Astrocyte of the spinal cord (primary cell): Measurements from ENCODE around the gene SORCS2.

Experiments
- DNase-seq: peaks from one replicate; pipeline ENCODE4 v3.0.0; 2011; ENCODE audit warnings: low read depth, low spot score
- H3K4me3 ChIP-seq: 2 replicates; pipeline ENCODE4 v1.5.1; 2011; ENCODE audit warnings: low read depth, mild to moderate bottlenecking, low read length, moderate library complexity
- CTCF ChIP-seq: IDR thresholded peaks from 2 replicates; pipeline ENCODE4 v1.5.1; 2012; ENCODE audit warnings: low read depth, mild to moderate bottlenecking, low read length, inconsistent platforms
- in situ Hi-C: cut with HindIII; loops from 2 replicates; pipeline ENCODE4 v1.10.0; 2017; ENCODE audit warnings: low sequenced_read_pairs

Gene SORCS2

GRCh38 chr4:7759635-7760034 is 567.3 kb downstream of the SORCS2 start:
- no peak overlapping the region for H3K4me3 ChIP-seq
- in situ Hi-C loops: no loop called here
- no peak for TF ChIP-seq CTCF
- no peak for DNase-seq

DNA sequence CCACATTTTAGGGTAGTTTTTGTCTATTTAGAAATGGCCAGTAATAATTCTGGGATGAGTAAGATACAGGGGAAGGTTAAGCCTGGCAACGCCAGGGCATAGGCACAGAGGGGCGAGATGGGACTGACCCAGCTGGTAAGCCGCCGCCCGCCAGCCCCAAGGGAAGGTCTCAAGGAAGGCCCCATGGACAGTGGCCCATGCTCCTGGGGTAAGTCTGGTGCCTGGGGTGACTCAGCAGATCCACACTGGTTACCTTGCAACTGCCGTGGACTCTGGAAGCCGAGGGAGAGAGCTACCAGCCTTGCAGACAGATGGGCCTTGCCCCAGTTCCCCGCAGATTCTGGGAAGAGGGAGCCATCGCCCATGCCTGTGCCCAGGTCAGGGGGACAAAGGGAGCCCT is 567.9 kb downstream of the SORCS2 start:
- in situ Hi-C loops: no loop called here
- no peak for TF ChIP-seq CTCF
- H3K4me3 ChIP-seq: no peak overlapping the region
- DNase-seq: no peak

GRCh38 chr4:7760706-7761105 is 568.4 kb downstream of the SORCS2 start:
- no peak for TF ChIP-seq CTCF
- H3K4me3 ChIP-seq: no peak overlapping the region
- in situ Hi-C loops: no loop called here
- DNase-seq: no peak

- in situ Hi-C loops: no loop called here
- no peak for DNase-seq
- H3K4me3 ChIP-seq: no peak overlapping the region
- no peak for TF ChIP-seq CTCF
These were observed 569.0 kb downstream of the SORCS2 start for GRCh38 chr4:7761312-7761711.

GRCh38 chr4:7761720-7762119 is 569.4 kb downstream of the SORCS2 start:
- DNase-seq: no peak
- peak; percentile 85 for TF ChIP-seq CTCF
- H3K4me3 ChIP-seq: no peak overlapping the region
- in situ Hi-C loops: no loop called here

DNA sequence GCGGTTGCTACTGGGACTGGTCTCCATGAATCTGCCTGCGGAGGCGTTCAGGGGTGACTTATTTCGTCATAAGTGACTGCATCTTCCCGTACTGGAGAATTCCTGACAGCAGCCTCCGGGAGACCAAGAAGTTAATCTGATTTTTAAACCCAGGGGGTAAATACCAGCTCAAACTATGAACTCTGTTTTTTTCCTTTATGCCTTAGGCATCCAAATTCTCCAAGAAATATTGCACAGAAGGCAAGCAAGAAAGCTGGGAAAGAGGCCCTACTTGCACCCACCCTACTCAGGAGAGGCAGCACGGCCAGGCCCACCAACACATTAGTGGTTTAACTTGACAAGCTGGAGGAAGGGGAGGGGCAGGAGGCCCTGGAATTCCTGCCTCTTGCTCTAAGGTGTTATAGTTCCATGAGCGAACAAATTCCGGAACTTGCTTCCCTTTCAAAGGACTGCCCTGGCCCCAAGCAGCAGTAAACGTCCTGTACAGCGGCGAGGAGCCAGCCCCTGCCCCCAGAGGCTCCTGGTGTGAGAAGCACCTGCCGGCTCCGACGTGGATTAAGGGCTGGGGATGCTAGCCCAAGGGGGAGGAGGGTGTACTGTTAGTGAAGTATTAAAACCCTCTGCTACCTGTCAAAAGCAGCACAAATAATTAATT is 570.2 kb downstream of the SORCS2 start:
- DNase-seq: no peak
- no peak for TF ChIP-seq CTCF
- H3K4me3 ChIP-seq: no peak overlapping the region
- in situ Hi-C loops: no loop called here
